ENCODE results near the gene RRH.

The RRH gene

DNA sequence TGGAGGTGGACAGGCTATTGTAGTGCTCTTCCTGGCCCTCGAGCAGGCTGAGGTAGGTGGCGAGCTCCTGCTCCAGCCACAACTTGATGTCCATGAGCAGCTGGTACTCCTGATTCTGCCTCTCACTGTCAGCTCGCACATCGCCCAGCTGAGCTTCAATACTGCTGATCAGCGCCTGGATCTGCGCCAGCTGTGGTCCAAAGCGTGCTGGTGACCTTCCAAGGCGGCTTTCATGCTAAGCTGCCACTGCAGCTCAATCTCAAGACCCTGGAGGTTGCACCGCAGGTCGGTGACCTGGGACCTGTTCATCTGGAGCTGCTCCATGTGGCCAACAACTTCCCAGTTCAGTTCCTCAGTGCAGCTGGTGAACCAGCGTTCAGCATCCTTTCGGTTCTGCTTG is 51.3 kb downstream of the RRH start:
- in situ Hi-C loops (cut with MboI; ENCODE audit: low pct_unique_long_range_greater_than_20kb, low sequenced_read_pairs, unreplicated experiment), result no loop called here
- no peak for DNase-seq (ENCODE audit: low spot score)
- TF ChIP-seq, protein P1, sequence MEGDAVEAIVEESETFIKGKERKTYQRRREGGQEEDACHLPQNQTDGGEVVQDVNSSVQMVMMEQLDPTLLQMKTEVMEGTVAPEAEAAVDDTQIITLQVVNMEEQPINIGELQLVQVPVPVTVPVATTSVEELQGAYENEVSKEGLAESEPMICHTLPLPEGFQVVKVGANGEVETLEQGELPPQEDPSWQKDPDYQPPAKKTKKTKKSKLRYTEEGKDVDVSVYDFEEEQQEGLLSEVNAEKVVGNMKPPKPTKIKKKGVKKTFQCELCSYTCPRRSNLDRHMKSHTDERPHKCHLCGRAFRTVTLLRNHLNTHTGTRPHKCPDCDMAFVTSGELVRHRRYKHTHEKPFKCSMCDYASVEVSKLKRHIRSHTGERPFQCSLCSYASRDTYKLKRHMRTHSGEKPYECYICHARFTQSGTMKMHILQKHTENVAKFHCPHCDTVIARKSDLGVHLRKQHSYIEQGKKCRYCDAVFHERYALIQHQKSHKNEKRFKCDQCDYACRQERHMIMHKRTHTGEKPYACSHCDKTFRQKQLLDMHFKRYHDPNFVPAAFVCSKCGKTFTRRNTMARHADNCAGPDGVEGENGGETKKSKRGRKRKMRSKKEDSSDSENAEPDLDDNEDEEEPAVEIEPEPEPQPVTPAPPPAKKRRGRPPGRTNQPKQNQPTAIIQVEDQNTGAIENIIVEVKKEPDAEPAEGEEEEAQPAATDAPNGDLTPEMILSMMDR (IDR thresholded peaks at IDR 0.05; ENCODE audit: extremely low read depth, insufficient read depth, missing control alignments), result no peak

DNA sequence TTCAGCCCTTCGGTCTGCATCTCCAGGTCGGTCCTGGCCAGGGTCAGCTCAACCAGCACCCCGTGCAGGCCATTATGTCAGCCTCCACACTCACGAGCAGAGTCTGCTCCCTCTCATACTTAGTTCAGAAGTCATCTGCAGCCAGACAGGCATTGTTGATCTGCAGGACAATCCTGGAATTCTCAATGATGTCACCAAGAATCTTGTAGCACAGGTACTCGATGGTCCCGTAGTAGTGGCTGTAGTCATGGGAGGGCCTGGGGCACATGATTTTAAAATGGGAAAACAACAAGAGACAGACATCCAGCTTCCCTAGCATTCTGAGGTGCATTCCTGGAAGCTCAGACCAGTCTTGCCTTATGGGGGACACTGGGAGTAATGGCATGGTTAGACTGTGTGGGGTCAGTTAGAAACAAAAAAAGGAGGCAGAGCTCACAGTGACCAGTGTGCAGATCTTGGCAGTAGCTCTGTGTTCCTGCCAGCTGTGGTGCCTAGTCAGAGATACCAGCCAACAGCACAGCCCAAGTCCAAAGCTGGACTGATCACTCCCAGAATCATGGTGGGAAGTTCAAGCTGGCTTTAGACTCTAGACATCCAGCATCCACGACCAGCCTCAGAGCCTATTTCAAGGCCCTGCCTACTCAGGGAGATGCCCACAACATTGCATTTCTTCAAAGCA is 52.0 kb downstream of the RRH start:
- in situ Hi-C loops (cut with MboI; ENCODE audit: low pct_unique_long_range_greater_than_20kb, low sequenced_read_pairs, unreplicated experiment), result no loop called here
- TF ChIP-seq, protein P1 (IDR thresholded peaks at IDR 0.05; ENCODE audit: extremely low read depth, insufficient read depth, missing control alignments), result no peak

DNA sequence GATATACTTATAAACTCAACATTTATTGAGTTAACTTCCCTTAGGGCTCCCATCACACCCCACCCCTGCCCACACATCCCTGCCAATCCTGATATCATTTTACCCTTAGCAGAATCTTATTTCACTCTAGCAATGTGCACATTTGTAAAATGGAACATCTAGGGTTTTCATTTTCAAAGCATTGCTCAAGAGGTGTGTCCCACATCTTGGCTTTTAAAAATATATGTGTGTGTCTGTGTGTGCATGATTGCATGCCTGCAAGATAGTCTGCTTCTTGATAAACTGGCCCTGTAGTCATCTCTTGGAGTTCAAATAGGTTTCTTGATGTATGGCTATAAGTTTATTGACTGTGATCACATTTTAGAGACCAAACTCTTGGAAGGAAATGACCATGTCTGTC is 58.5 kb downstream of the RRH start:
- TF ChIP-seq, protein P1 (IDR thresholded peaks at IDR 0.05; ENCODE audit: extremely low read depth, insufficient read depth, missing control alignments), result no peak
- DNase-seq (ENCODE audit: low spot score), result no peak
- in situ Hi-C loops (cut with MboI; ENCODE audit: low pct_unique_long_range_greater_than_20kb, low sequenced_read_pairs, unreplicated experiment), result no loop called here

More for the DNA sequence above, 52.0 kb downstream of the RRH start:
- DNase-seq (ENCODE audit: low spot score), result no peak

DNA sequence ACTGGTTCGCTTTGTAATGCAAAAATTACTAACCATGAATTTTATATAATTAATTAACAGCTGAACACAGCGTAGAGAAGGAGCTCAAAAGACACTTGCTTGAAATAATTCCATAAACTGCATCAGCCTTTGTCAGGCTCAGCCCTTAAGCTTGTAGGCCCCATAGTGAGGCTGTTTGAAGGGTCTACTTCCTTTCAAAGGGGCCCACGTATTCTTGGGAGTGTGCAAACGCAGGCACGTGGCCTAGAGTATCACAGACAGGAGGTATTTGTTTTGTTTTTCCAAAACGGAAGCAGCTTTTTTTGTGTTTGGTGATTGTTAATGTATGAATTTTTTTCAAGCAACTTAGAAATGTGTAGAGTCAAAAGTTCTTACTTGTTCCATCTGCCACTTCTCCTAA is 59.3 kb downstream of the RRH start:
- in situ Hi-C loops (cut with MboI; ENCODE audit: low pct_unique_long_range_greater_than_20kb, low sequenced_read_pairs, unreplicated experiment), result no loop called here
- TF ChIP-seq, protein P1 (IDR thresholded peaks at IDR 0.05; ENCODE audit: extremely low read depth, insufficient read depth, missing control alignments), result no peak
- no peak for DNase-seq (ENCODE audit: low spot score)

DNA sequence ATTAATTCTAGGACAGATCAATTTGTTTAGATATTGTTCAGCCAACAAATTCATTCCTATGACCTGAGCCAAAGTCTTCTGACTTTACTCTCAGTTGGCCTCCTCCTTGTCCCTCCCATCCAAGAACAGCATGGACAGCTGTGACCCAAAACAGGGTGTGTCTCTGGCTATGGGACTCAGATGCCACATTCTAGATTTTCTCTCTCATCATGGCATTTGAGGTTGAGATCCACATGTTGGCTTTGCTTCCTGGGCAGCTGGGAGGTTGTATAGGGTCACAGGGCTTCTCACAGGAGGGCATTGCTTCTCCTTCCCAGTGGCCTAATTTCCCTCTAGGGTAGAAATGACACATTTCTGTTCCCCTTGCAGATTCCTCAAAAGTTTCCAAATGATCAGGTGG is 62.3 kb downstream of the RRH start:
- in situ Hi-C loops (cut with MboI; ENCODE audit: low pct_unique_long_range_greater_than_20kb, low sequenced_read_pairs, unreplicated experiment), result no loop called here
- TF ChIP-seq, protein P1 (IDR thresholded peaks at IDR 0.05; ENCODE audit: extremely low read depth, insufficient read depth, missing control alignments), result no peak
- DNase-seq (ENCODE audit: low spot score), result no peak
